HFFc6 (cell line): ENCODE data around the gene DEAF1. TPM values are rescaled to one million over a fixed set of nuclear protein-coding genes. Genes with fewer than 3 reads are reported as not detected.
"Not testable (repeated sequence)": the region's sequence is repeated elsewhere in the genome, so short reads cannot be mapped to it uniquely, and the experiment has no call there.

Experiments used
- DNase-seq: peaks from one replicate; pipeline ENCODE4 v3.0.0-alpha.2; 2018
- H3K27ac Mint-ChIP-seq: 2 replicates; pipeline ENCODE4 v1.8.0; 2020; ENCODE audit warnings: mild to moderate bottlenecking, mixed read lengths
- H3K27me3 Mint-ChIP-seq: 2 replicates; pipeline ENCODE4 v1.8.0; 2021; ENCODE audit warnings: mild to moderate bottlenecking, moderate library complexity, mixed read lengths; ENCODE audit not compliant: insufficient read depth
- H3K36me3 Mint-ChIP-seq: 2 replicates; pipeline ENCODE4 v1.8.0; 2021; ENCODE audit warnings: low read depth, mixed read lengths
- H3K4me1 Mint-ChIP-seq: 2 replicates; pipeline ENCODE4 v1.8.0; 2020; ENCODE audit warnings: low read depth, mixed read lengths
- H3K4me3 Mint-ChIP-seq: 2 replicates; pipeline ENCODE4 v1.8.0; 2020; ENCODE audit warnings: mild to moderate bottlenecking, moderate library complexity, mixed read lengths
- H3K9me3 Mint-ChIP-seq: 2 replicates; pipeline ENCODE4 v1.8.0; 2020; ENCODE audit warnings: mild to moderate bottlenecking, mixed read lengths
- total RNA-seq, 6 experiments: library from RNA; stranded (reverse); fragmentation: NEBNext Ultra II Directional; extraction: Animal tissue kit (Norgen Biotek cat#: 25700); gene quantifications; 2 replicates in 1 of 6; 3 replicates in 5 of 6; pipeline ENCODE4 v1.2.3, GENCODE V29; 2021
- TF ChIP-seq, protein P1 (sequence below): fragments of 200-600 bp; sonication (generic); IDR thresholded peaks from 2 replicates; pipeline ENCODE4 v1.5.0; 2021; ENCODE audit warnings: antibody characterized with exemption, mild to moderate bottlenecking

Gene DEAF1
- total RNA-seq, 6 experiments from 2014 or later: 32.2 to 48.1 (median 34.6) TPM

- Mint-ChIP-seq H3K27ac (no peak overlapping the region), H3K36me3 (no peaks in the 10 kb centered on the region), H3K4me1 (no peaks in the 10 kb centered on the region), H3K9me3 (no peaks in the 10 kb centered on the region), H3K4me3 (no peak overlapping the region), H3K27me3 (peaks cover 4% of the 10 kb centered on the region; the same call in 1 of the 2 replicates)
- TF ChIP-seq, protein P1, sequence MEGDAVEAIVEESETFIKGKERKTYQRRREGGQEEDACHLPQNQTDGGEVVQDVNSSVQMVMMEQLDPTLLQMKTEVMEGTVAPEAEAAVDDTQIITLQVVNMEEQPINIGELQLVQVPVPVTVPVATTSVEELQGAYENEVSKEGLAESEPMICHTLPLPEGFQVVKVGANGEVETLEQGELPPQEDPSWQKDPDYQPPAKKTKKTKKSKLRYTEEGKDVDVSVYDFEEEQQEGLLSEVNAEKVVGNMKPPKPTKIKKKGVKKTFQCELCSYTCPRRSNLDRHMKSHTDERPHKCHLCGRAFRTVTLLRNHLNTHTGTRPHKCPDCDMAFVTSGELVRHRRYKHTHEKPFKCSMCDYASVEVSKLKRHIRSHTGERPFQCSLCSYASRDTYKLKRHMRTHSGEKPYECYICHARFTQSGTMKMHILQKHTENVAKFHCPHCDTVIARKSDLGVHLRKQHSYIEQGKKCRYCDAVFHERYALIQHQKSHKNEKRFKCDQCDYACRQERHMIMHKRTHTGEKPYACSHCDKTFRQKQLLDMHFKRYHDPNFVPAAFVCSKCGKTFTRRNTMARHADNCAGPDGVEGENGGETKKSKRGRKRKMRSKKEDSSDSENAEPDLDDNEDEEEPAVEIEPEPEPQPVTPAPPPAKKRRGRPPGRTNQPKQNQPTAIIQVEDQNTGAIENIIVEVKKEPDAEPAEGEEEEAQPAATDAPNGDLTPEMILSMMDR: no peak
- DNase-seq: no peak
Measured at GRCh38 chr11:656866-657265, 38.2 kb downstream of the DEAF1 start.

DNA sequence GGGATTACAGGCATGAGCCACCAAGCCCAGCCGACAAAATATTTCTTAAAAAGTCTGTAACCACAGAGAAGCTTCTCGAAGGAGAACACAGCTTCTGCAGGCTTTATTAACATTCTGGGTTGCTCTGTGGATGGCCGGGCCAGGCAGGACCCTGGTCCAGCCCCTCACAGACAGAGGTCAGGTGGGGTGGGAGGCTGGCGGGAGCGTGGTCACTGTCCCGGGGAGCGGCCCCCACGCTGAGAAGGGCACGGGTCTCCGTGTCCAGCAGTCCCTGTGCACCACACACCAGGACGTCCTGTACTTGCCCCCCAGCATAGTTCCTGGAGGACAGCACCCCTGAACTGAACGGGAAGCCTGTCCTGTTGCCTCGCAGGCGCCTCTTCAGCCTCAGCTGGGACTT, 38.6 kb downstream of the DEAF1 start:
- Mint-ChIP-seq H3K9me3 (no peaks in the 10 kb centered on the region), H3K27ac (no peak overlapping the region), H3K4me1 (no peaks in the 10 kb centered on the region), H3K36me3 (peaks cover 2% of the 10 kb centered on the region), H3K4me3 (no peak overlapping the region), H3K27me3 (peaks cover 4% of the 10 kb centered on the region; the same call in 1 of the 2 replicates)
- TF ChIP-seq, protein P1: no peak
- no peak for DNase-seq

GRCh38 chr11:655036-655726, 39.8 kb downstream of the DEAF1 start:
- Mint-ChIP-seq H3K27ac (no peak overlapping the region), H3K27me3 (peaks cover 4% of the 10 kb centered on the region), H3K4me1 (no peaks in the 10 kb centered on the region), H3K36me3 (peaks cover 5% of the 10 kb centered on the region), H3K9me3 (no peaks in the 10 kb centered on the region), H3K4me3 (no peak overlapping the region)
- TF ChIP-seq, protein P1: no peak
- no peak for DNase-seq

DNA sequence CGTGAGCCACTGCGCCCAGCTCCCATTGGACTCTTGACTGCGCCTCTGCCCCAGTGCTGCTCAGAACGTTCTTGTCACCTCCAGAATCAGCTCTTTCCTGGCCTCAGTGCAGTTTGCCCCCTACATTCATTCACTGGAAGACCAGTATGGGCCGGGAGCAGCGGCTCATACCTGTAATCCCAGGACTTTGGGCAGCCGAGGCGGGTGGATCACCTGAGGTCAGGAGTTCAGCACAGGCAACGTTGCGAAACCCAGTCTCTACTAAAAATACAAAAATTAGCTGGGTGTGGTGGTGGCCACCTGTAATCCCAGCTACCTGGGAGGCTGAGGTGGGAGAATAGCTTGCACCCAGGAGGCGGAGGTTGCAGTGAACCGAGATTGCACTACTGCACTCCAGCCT, 40.6 kb downstream of the DEAF1 start:
- H3K4me1 Mint-ChIP-seq, H3K9me3 Mint-ChIP-seq, H3K36me3 Mint-ChIP-seq, H3K27me3 Mint-ChIP-seq, H3K4me3 Mint-ChIP-seq, DNase-seq, H3K27ac Mint-ChIP-seq: not testable (repeated sequence)

DNA sequence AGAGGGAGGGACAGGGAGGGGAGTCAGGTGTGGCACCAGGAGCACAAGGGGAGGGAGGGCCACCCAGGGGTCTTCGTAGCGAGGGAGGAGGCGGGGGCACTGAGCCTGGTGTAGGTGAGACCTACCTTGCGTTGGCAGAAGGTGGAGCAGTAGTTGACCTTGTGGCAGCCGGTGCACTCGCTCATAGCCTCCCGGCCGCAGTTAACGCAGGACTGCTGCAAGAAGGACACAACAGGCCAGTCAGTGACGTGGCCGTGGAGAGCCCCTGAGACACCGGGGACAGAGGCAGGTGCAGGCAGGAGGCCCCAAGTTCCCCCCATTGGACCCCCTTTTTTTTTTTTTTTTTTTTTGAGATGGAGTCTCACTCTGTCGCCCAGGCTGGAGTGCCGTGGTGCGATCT, 41.2 kb downstream of the DEAF1 start:
- peaks cover 5% of the 10 kb centered on the region for H3K36me3 Mint-ChIP-seq
- no peaks in the 10 kb centered on the region for H3K4me1 Mint-ChIP-seq
- H3K4me3 Mint-ChIP-seq: no peak overlapping the region
- DNase-seq: no peak
- TF ChIP-seq, protein P1: no peak
- H3K9me3 Mint-ChIP-seq: no peaks in the 10 kb centered on the region
- peaks cover 6% of the 10 kb centered on the region for H3K27me3 Mint-ChIP-seq
- H3K27ac Mint-ChIP-seq: no peak overlapping the region

DNA sequence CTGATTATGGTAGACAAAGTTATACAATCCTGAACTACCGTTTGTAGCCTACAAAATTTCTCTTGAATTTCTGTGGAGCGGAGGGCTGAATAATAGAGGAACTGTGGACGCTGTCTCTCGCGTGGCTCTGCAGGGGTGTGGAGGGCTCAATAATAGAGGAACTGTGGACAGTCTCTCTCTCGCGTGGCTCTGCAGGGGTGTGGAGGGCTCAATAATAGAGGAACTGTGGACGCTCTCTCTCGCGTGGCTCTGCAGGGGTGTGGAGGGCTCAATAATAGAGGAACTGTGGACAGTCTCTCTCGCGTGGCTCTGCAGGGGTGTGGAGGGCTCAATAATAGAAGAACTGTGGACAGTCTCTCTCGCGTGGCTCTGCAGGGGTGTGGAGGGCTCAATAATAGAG, 41.9 kb downstream of the DEAF1 start:
- H3K4me3 Mint-ChIP-seq, H3K9me3 Mint-ChIP-seq, H3K27ac Mint-ChIP-seq, H3K36me3 Mint-ChIP-seq, H3K4me1 Mint-ChIP-seq, DNase-seq, H3K27me3 Mint-ChIP-seq: not testable (repeated sequence)

DNA sequence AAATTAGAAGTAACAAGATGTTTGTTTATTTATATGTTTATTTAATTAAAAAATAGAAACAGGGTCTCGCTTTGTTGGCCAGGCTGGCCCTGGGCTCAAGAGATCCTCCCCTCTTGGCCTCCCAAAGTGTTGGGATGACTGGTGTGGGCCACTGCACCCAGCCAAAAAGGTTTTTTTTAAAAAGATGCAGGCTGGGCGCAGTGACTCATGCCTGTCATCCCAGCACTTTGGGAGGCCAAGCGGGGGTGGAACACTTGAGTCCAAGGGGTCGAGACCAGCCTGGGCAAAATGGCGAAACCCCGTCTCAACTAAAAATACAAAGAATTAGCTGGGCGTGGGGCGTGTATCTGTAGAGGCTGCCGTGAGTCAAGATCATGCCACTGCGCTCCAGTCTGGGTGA, 44.5 kb downstream of the DEAF1 start:
- Mint-ChIP-seq H3K36me3 (peaks cover 5% of the 10 kb centered on the region), H3K4me3 (no peak overlapping the region), H3K4me1 (no peaks in the 10 kb centered on the region), H3K27me3 (peaks cover 2% of the 10 kb centered on the region; the same call in 1 of the 2 replicates), H3K27ac (no peak overlapping the region), H3K9me3 (no peaks in the 10 kb centered on the region)
- TF ChIP-seq, protein P1: no peak
- DNase-seq: no peak

DNA sequence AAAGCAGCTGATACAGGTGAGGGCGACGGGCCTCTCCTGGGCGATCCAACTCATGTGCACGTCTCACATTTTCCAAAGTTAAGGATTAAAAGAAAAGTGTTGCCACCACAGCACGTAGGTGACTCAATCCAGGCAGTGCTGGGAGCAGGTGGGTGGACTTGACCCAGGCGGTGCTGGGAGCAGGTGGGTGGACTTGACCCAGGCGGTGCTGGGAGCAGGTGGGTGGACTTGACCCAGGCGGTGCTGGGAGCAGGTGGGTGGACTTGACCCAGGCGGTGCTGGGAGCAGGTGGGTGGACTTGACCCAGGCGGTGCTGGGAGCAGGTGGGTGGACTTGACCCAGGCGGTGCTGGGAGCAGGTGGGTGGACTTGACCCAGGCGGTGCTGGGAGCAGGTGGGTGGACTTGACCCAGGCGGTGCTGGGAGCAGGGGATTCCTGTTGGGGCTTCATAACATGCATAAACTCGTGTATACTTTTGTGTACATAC, 47.3 kb downstream of the DEAF1 start:
- H3K27ac Mint-ChIP-seq, H3K27me3 Mint-ChIP-seq, H3K4me1 Mint-ChIP-seq, DNase-seq, H3K9me3 Mint-ChIP-seq, H3K36me3 Mint-ChIP-seq, H3K4me3 Mint-ChIP-seq: not testable (repeated sequence)
